ENCODE results near the gene SLC4A2.

The SLC4A2 gene

DNA sequence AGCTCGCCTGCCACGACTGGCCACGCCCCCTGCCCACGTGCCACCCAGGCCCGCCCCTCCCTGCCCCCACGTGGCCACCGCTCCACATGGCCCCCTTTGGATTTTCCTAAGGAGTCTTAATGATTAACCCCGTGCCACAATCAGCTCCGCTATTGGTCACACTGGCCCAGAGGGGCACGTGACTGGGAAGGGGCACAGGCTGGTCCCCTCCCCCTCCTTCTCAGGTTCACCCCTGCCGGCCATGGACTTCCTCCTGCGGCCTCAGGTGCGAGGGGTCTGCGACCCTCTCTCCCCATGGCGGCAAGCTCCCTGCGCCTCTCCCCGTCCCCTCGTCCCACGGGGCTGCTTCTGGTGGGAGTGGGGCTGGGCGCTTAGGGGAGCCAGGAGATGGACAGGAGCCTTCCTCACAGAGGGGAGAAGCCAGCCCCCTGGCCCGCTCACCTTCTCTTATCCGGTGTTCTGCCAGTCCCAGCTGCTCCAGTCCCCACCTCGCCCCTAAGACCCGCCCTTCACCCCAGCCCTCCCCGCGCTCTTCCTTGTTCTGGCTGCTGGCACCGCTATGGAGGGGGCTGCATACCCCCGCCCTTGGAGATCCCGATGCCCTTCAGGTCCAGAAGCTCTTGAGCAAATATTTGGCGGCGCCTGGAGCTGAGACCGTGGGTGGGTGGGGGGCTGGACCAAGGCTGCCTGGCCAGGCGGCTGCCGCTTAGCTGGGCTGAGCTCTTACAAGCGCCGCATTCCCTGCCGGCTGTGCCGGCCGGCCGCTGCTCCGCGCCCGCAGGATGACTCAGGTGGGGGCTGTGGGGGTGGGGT is 3.2 kb downstream of the SLC4A2 start:
- no peak for FAIRE-seq
- DNase-seq (ENCODE audit: insufficient read length, low spot score): peak; percentile 99
- TF ChIP-seq, protein P1, sequence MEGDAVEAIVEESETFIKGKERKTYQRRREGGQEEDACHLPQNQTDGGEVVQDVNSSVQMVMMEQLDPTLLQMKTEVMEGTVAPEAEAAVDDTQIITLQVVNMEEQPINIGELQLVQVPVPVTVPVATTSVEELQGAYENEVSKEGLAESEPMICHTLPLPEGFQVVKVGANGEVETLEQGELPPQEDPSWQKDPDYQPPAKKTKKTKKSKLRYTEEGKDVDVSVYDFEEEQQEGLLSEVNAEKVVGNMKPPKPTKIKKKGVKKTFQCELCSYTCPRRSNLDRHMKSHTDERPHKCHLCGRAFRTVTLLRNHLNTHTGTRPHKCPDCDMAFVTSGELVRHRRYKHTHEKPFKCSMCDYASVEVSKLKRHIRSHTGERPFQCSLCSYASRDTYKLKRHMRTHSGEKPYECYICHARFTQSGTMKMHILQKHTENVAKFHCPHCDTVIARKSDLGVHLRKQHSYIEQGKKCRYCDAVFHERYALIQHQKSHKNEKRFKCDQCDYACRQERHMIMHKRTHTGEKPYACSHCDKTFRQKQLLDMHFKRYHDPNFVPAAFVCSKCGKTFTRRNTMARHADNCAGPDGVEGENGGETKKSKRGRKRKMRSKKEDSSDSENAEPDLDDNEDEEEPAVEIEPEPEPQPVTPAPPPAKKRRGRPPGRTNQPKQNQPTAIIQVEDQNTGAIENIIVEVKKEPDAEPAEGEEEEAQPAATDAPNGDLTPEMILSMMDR (IDR thresholded peaks at IDR 0.05; ENCODE audit: insufficient read depth, missing control alignments): no peak

DNA sequence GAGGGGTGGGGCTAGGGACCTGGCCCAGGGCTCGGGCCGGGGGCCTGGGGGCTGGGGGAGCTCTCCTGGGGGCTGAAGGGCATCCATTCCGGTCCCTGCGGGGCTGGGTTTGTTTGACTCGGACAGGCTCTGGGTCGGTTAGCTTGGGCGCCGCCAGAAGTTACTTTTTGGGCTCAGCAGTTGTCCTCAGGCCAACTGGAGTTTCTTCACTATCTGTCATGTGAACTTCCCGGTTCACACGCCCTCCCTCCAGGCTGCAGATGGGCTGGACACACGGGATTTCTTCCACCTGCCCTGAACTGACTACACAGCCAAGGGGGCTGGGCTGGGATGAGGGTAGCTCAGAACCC is 3.8 kb downstream of the SLC4A2 start:
- FAIRE-seq (no peak), DNase-seq (ENCODE audit: insufficient read length, low spot score) (no peak)
- TF ChIP-seq, protein P1 (IDR thresholded peaks at IDR 0.05; ENCODE audit: insufficient read depth, missing control alignments): no peak

DNA sequence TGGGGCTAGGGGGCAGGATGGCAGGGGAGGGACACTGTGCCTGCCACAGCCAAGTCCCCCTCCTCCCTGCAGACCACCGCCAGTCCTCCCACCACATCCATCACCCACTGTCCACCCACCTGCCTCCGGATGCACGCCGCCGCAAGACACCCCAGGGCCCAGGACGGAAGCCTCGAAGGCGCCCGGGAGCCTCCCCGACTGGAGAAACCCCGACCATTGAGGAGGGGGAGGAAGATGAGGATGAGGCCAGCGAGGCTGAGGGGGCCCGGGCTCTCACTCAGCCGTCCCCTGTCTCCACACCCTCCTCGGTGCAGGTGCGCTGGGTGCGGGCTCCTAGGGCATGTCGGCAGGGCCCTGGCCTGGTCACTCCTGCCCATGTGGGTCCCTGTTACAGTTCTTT is 5.1 kb downstream of the SLC4A2 start:
- DNase-seq (ENCODE audit: insufficient read length, low spot score) (no peak), FAIRE-seq (no peak)

DNA sequence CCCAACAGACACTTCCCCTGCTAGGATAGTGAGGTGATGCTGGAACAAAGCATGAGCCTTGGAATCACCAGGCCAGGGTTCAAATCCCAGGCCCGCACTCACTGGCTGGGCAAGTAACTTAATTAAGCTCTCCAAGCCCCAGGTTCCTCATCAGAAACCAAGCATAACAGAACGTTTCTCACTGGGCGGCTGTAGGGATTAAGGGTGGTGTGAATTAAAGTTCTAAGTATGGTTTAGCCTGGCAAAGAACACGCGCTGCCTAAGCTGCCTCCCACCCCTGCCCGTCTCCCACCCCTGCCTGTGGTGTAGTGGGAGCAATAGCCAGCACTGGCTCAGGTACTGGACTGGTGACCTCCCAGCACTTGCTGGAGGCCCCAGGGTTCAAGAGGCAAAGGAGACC is 5.6 kb downstream of the SLC4A2 start:
- FAIRE-seq: no peak

More for the DNA sequence above, 5.1 kb downstream of the SLC4A2 start:
- TF ChIP-seq, protein P1 (IDR thresholded peaks at IDR 0.05; ENCODE audit: insufficient read depth, missing control alignments): no peak

DNA sequence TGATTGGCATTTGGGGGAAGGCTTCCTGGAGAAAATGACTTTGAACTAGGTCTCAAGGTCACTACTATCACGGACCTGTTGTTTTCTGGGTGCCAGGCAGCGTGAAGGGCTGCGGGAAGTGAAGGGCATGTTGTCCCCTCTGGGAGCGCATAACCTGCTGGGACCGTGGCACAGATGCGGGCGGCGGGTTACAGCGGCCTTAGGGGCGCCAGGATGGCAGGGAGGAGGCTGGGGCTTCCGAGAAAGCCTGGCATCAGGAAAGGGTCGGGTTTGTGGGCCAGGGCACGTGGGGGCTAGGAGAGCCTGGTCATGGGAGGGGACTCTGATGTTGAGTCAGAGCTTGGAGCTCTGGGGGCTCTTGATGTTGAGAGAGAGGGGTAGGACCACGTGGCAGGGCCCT is 6.1 kb downstream of the SLC4A2 start:
- DNase-seq (ENCODE audit: insufficient read length, low spot score): no peak
- FAIRE-seq: no peak

More for the DNA sequence above, 5.6 kb downstream of the SLC4A2 start:
- TF ChIP-seq, protein P1 (IDR thresholded peaks at IDR 0.05; ENCODE audit: insufficient read depth, missing control alignments): no peak
- no peak for DNase-seq (ENCODE audit: insufficient read length, low spot score)

DNA sequence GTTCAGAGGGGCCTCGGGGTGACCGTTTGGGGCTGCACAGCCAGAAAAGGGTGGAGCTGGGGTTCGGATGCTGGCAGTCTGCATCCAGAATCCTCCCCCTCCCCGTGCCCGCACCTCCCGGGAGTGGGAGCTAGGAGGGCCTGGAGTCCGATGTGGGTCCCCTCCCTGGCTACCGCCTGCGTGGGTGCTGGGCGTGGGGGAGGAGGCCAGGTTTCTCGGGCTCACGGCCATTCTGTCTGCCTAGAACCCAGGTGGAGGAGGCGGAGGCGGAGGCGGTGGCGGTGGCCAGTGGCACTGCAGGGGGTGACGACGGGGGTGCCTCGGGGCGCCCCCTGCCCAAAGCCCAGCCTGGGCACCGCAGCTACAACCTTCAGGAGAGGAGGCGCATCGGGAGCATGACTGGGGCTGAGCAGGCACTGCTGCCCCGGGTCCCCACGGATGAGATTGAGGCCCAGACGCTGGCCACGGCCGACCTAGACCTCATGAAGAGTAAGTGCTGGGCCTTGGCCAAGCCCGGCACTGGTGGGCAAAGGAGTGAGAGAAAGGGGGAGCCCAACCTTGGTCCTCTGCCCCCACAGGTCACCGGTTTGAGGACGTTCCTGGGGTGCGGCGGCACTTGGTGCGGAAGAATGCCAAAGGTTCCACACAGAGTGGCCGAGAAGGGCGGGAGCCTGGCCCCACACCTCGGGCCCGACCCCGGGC is 7.0 kb downstream of the SLC4A2 start:
- TF ChIP-seq, protein P1 (IDR thresholded peaks at IDR 0.05; ENCODE audit: insufficient read depth, missing control alignments): no peak
- no peak for DNase-seq (ENCODE audit: insufficient read length, low spot score)
- FAIRE-seq: no peak

More for the DNA sequence above, 6.1 kb downstream of the SLC4A2 start:
- TF ChIP-seq, protein P1 (IDR thresholded peaks at IDR 0.05; ENCODE audit: insufficient read depth, missing control alignments): no peak

Data from D721Med (cell line).